ENCODE data around the gene NOSTRIN. TPM values are rescaled to one million over a fixed set of nuclear protein-coding genes. Genes with fewer than 3 reads are reported as not detected.

Gene NOSTRIN
- total and polyA plus RNA-seq, 2 of the 8 experiments (the other 6 are each of a cell fraction or from before 2014, with no cell fraction given) = not detected

DNA sequence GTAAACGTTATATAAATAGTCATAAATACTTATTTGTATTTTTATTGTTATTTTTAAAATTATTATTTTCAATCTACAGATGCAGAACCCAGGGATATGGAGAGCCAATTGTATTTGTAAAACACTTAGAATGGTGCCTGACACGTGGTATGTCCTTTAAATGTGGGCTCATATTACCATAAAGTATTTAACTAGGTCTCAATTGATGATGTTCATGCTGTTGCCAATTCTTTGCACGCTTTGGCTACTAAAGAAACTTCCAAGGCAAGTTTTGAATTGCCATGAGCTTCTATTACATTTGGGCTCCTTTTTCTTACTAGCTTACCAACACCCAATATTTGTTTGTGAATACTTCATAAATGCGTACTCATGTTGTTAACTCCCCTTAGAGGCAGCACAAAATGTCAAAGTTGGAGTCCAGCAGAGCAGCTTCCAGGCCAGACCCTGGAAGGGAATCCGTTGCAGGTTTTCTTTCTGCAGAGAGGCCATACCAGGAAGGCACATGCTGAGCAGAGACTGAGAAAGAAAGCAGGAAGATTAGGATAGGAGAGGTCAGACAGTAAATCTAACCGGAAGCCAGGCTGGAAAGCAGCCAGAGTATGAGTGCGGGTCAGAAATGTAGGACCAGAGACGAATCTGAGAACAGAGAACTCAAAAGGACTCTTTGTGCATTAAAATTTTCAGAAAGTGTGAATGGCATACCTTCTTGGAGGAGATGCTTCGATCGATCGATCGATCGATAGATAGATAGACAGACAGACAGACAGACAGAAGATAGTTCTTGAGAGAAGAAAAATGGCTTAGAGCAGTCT, 4.2 kb upstream of the NOSTRIN start:
- Histone ChIP-seq H4K91ac (replicated peaks; ENCODE audit: insufficient read length, low read length) (no peak overlapping the region), H2BK5ac (ENCODE audit: low read depth, low read length) (no peak overlapping the region), H3K4ac (replicated peaks; ENCODE audit: insufficient read length, low read depth, low read length) (no peak overlapping the region), H2BK120ac (replicated peaks; ENCODE audit: low read depth, low read length) (no peak overlapping the region), H3K14ac (ENCODE audit: insufficient read length) (no peak overlapping the region), H3K4me1 (replicated peaks in 1 of 4; ENCODE audit: control insufficient read depth in 3 of 4, insufficient read depth in 4 of 4, low read length in 3 of 4) (peaks cover 4 to 22% (median 15%) of the 10 kb centered on the region in 4 experiments; a peak in 5 of 7 replicates), H3K56ac (replicated peaks; ENCODE audit: insufficient read length, low read depth, low read length) (no peak overlapping the region), H4K8ac (ENCODE audit: extremely low read depth, insufficient read depth, low read length) (no peak overlapping the region), H3K4me2 (ENCODE audit: insufficient read depth in 1 of 2, low read depth in 2 of 2, low read length in 2 of 2) (peak overlapping the region; percentile 41 to 45; a peak in 3 of 4 replicates), H3K9me3 (ENCODE audit: insufficient read depth in 2 of 2, low read depth in 1 of 2, low read length in 1 of 2) (no peaks in the 10 kb centered on the region), H3K27me3 (replicated peaks in 1 of 4; ENCODE audit: control insufficient read depth in 3 of 4, extremely low read depth in 1 of 4, insufficient read depth in 3 of 4, low read length in 3 of 4) (no peaks in the 10 kb centered on the region), H3K36me3 (ENCODE audit: control insufficient read depth in 2 of 4, insufficient read depth in 4 of 4, low read length in 3 of 4) (no peaks in the 10 kb centered on the region), H3K4me3 (ENCODE audit: extremely low read depth in 1 of 4, insufficient read depth in 2 of 4, low read depth in 3 of 4, low read length in 4 of 4) (no peak overlapping the region; a peak in 2 of 8 replicates), H3K79me2 (ENCODE audit: control insufficient read depth in 1 of 2, insufficient read depth in 2 of 2, low read length in 2 of 2) (no peaks in the 10 kb centered on the region), H2AK5ac (ENCODE audit: low read depth, low read length) (no peak overlapping the region), H2BK12ac (ENCODE audit: low read depth, low read length) (no peak overlapping the region), H4K5ac (ENCODE audit: insufficient read length, low read depth, low read length) (no peak overlapping the region), H3K23me2 (ENCODE audit: low read depth, low read length) (no peaks in the 10 kb centered on the region), H3K9ac (replicated peaks in 1 of 4; ENCODE audit: extremely low read depth in 1 of 4, low read depth in 3 of 4, low read length in 3 of 4) (no peak overlapping the region), H2BK15ac (ENCODE audit: low read length) (no peak overlapping the region), H3K27ac (ENCODE audit: low read depth, low read length) (no peak overlapping the region), H2BK20ac (ENCODE audit: low read length) (no peak overlapping the region), H3K18ac (ENCODE audit: extremely low read depth, low read length) (0 out of 2 replicates have a peak overlapping the region, but pooled peaks have one; percentile 5), H2AFZ (ENCODE audit: low read length) (no peak overlapping the region), H4K20me1 (replicated peaks in 1 of 2; ENCODE audit: control insufficient read depth in 1 of 2, insufficient read depth in 2 of 2, low read length in 2 of 2) (no peaks in the 10 kb centered on the region), H3K23ac (ENCODE audit: insufficient read length) (no peak overlapping the region), H3K79me1 (ENCODE audit: low read depth, low read length) (no peaks in the 10 kb centered on the region)
- 66% methylated on average over 13 of the region's 13 CpGs; no CpG with 5 or more reads in 1 of the 2 experiments for WGBS, 2 experiments (ENCODE audit: extremely low coverage in 1 of 2, insufficient coverage in 1 of 2, insufficient read length in 1 of 2, insufficient replicate concordance in 2 of 2, low coverage in 1 of 2, low lambda C conversion rate in 2 of 2, missing lambda C conversion rate in 1 of 2)
- FAIRE-seq (peak; percentile 85), DNase-seq (ENCODE audit: low read depth in 1 of 2, low spot score in 2 of 2) (no peak)
- POLR2A ChIA-PET (ENCODE audit: partially characterized antibody) = no interaction called here
- CTCF ChIA-PET (ENCODE audit: partially characterized antibody) = interaction anchor here (0.6 to 3.3 kb wide), 4 partner anchors 9 to 164 kb away, joined by 3 to 14 read pairs (median 5); no protein-coding TSS in a partner anchor
- TF ChIP-seq SIN3A (conservative IDR thresholded peaks at IDR 0.05 in 1 of 2, IDR thresholded peaks at IDR 0.05 in 1 of 2; ENCODE audit: low read depth in 1 of 2, low read length in 2 of 2) (no peak), ASH2L (IDR thresholded peaks at IDR 0.05; ENCODE audit: low read length) (no peak), CBX8 (IDR thresholded peaks at IDR 0.05; ENCODE audit: borderline replicate concordance, low read depth, low read length) (no peak), EZH2 (IDR thresholded peaks at IDR 0.05; ENCODE audit: low read depth, low read length, severe bottlenecking) (no peak), TBP (IDR thresholded peaks at IDR 0.05; ENCODE audit: low read depth, low read length) (no peak), PHF8 (conservative IDR thresholded peaks at IDR 0.05; ENCODE audit: low read depth, low read length) (no peak)

All from H1 (cell line).